Suprapubic skin (tissue), 4 donors: Measurements from ENCODE around the gene C19orf25. TPM values are rescaled to one million over a fixed set of nuclear protein-coding genes. Genes with fewer than 3 reads are reported as not detected.

Experiments
- DNase-seq, 2 donors: peaks; one replicate each; pipeline ENCODE4 v3.0.0-alpha.2; 2019; ENCODE audit warnings: low spot score in 2 of 2
- H3K27ac ChIP-seq: fragments of 200-600 bp; sonication (generic); one replicate; pipeline ENCODE4 v1.5.1; 2019
- H3K27me3 ChIP-seq: fragments of 200-600 bp; sonication (generic); one replicate; pipeline ENCODE4 v1.5.1; 2019
- H3K36me3 ChIP-seq: fragments of 200-600 bp; sonication (generic); one replicate; pipeline ENCODE4 v1.5.1; 2019
- H3K4me1 ChIP-seq: fragments of 200-600 bp; sonication (generic); one replicate; pipeline ENCODE4 v1.5.1; 2019
- H3K4me3 ChIP-seq: fragments of 200-600 bp; sonication (generic); one replicate; pipeline ENCODE4 v1.5.1; 2019; ENCODE audit warnings: mild to moderate bottlenecking
- H3K9me3 ChIP-seq: fragments of 200-600 bp; sonication (generic); one replicate; pipeline ENCODE4 v1.5.1; 2019
- EP300 ChIP-seq: sonication (generic); formaldehyde crosslinking; IDR thresholded peaks from one replicate; pipeline ENCODE4 v1.6.1; 2017; ENCODE audit warnings: antibody characterized with exemption
- POLR2A ChIP-seq, 2 donors: fragments of 450-650 bp; IDR thresholded peaks; one replicate each; pipeline ENCODE4 v1.6.1; 2017; ENCODE audit warnings: antibody characterized with exemption in 2 of 2, mild to moderate bottlenecking in 2 of 2, moderate library complexity in 2 of 2
- POLR2AphosphoS5 ChIP-seq, 3 donors: sonication (generic); formaldehyde crosslinking; IDR thresholded peaks; one replicate each; pipeline ENCODE4 v1.6.1; 2017; ENCODE audit warnings: antibody characterized with exemption in 3 of 3
- WGBS: methylation state at CpG from one replicate; pipeline ENCODE4 v1.1.5; 2018; 5-methylcytosine and 5-hydroxymethylcytosine counted together
- total RNA-seq, 4 donors: library from RNA; depleted of rRNA; stranded (reverse); fragments of >200 nt; gene quantifications; one replicate each; pipeline ENCODE4 v1.1.0, GENCODE V29; 2016
- TF ChIP-seq, protein P1 (sequence below), 2 donors: fragments of 200-600 bp in 1 of 2; fragments of 450-650 bp in 1 of 2; sonication (generic) in 1 of 2; IDR thresholded peaks; one replicate each; pipeline ENCODE4 v1.5.1; 2016 to 2019; ENCODE audit warnings: antibody characterized with exemption in 2 of 2, mild to moderate bottlenecking in 1 of 2, moderate library complexity in 1 of 2

C19orf25 gene
- total RNA-seq, 4 donors from 2014 or later: 25.1 to 41.2 (median 36.4) TPM

DNA sequence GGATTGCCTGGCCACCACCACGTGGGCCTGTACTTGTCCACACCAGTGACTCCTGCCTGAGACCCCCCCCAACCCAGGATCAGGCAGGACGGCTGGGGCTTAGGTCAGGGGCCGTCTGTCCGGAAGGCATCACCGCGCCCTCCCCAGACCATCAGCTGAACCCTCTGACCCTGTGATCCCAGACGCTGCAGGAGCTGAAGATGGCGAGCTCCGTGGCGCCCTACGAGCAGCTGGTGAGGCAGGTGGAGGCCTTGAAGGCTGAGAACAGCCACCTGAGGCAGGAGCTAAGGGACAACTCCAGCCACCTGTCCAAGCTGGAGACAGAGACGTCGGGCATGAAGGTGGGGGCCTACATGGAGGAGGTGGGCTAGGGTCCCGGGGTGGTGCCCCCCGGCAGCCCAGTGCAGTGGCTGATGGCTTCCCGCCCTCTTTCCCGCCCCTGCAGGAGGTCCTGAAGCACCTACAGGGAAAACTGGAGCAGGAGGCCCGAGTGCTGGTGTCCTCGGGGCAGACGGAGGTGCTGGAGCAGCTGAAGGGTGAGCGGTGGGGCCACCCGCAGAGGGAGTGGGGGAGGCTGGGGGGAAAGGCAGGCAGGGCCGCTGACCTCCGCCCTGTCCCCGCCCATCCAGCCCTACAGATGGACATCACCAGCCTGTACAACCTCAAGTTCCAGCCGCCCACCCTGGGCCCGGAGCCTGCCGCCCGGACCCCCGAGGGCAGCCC lies 26.1 kb downstream of the C19orf25 start:
- no CpG with 5 or more reads among the region's 30 CpGs for WGBS
- H3K36me3 ChIP-seq: no peaks in the 10 kb centered on the region
- H3K4me3 ChIP-seq: no peak overlapping the region
- H3K9me3 ChIP-seq: no peaks in the 10 kb centered on the region
- TF ChIP-seq, protein P1, sequence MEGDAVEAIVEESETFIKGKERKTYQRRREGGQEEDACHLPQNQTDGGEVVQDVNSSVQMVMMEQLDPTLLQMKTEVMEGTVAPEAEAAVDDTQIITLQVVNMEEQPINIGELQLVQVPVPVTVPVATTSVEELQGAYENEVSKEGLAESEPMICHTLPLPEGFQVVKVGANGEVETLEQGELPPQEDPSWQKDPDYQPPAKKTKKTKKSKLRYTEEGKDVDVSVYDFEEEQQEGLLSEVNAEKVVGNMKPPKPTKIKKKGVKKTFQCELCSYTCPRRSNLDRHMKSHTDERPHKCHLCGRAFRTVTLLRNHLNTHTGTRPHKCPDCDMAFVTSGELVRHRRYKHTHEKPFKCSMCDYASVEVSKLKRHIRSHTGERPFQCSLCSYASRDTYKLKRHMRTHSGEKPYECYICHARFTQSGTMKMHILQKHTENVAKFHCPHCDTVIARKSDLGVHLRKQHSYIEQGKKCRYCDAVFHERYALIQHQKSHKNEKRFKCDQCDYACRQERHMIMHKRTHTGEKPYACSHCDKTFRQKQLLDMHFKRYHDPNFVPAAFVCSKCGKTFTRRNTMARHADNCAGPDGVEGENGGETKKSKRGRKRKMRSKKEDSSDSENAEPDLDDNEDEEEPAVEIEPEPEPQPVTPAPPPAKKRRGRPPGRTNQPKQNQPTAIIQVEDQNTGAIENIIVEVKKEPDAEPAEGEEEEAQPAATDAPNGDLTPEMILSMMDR (IDR thresholded peaks at IDR 0.05): no peak
- TF ChIP-seq POLR2A (IDR thresholded peaks at IDR 0.05): no peak
- TF ChIP-seq EP300: no peak
- no peak for TF ChIP-seq POLR2AphosphoS5 (IDR thresholded peaks at IDR 0.05)
- H3K27me3 ChIP-seq: peaks cover 89% of the 10 kb centered on the region
- peaks cover 49% of the 10 kb centered on the region for H3K4me1 ChIP-seq
- H3K27ac ChIP-seq: no peak overlapping the region
- no peak for DNase-seq

DNA sequence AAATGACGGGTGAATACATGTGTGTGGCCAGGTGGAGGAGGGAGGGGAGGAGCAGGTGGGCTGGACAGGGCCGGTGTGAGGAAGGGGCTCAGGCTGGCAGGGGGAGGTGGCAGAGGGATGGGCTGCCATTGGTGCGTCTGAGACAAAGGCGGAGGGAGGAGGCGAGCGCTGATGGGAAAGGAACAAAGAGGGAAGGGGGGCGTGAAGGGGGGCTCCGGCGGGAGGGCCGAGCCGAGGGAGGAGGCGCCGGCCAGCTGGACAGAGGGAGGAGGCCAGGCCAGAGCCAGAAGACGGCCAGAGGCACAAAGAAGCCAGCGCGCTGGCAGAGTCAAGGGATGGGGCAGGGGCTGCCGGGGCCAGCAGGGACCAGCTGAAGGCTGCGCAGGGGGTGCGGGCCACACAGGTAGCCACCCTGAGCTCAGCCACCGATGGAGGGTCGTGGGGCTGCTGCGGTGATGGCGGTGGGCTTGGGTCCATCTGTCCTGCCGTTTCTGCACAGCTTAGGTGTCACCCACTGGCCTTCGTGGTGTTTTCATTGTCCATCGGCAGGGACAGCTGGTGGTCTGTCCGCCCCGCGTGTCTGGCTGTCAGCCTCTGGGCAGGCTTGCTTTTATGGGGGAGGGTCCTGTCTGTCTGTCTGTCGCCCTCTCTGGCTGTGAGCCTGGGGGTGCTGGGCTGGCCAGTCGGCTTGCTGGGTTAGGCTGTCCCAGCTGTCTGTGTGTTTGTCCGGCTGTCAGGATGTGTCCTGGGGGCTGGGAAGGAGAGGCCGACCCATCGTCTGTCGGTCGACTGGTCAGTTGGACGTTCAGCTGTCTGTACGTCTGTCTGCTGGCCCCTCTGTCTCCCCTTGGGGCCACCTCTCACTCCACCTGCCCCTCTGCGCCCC lies 26.9 kb downstream of the C19orf25 start:
- no peak overlapping the region for H3K4me3 ChIP-seq
- TF ChIP-seq, protein P1 (IDR thresholded peaks at IDR 0.05): no peak
- TF ChIP-seq EP300 (no peak), POLR2AphosphoS5 (IDR thresholded peaks at IDR 0.05) (no peak), POLR2A (IDR thresholded peaks at IDR 0.05) (no peak)
- no peak overlapping the region for H3K27ac ChIP-seq
- H3K27me3 ChIP-seq: peaks cover 89% of the 10 kb centered on the region
- H3K36me3 ChIP-seq: no peaks in the 10 kb centered on the region
- peaks cover 46% of the 10 kb centered on the region for H3K4me1 ChIP-seq
- no peak for DNase-seq
- 23% methylated on average over 25 of the region's 39 CpGs for WGBS
- H3K9me3 ChIP-seq: no peaks in the 10 kb centered on the region

DNA sequence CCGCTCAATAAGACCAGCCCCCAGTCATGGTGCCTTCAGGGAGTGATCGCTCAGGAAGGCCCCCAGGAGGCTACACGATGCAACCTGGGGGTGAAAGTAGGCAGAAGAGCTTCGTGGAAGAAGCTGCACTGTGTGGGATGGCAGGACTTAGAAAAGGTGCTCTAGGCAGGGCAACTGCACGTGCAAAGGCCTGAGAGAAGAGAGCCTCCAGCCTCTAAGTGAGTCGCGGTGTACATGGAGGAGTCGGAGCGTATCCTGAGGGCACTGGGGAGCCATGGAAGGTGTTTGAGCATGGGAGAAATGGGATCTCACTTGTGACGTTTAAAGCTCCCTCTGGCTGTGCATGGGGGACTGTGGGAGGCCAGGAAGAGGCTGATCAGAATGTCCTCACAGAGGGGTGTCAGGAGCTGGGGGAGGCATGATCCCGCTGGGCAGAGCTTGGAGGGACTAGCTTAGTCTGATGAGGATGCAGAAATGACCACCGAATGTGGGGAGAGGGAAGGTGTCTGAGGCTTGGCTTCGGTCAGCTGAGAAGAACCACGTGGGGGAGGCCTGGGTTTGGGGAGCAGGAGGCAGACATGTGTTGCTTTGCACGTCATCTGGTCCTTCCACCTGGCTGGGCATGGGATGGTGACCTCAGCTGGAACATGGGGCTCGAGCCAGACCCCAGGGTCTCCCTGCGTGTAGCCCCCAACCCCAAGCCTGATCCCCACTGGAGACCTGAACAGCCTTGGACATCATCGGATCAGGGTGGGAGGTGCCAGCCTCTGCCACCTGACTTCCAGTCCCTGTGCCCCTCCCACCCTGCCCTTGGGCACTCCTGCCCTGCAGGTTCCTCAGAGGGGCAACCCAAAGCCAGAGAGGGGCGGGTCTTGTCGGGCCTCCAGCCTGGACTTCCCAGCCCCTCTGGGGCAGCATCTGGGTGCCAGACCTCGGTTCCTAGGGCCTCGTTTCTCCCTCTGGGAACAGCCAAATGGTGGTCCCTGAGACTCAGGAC lies 28.0 kb downstream of the C19orf25 start:
- TF ChIP-seq POLR2AphosphoS5 (IDR thresholded peaks at IDR 0.05): no peak
- Histone ChIP-seq H3K4me1 (peaks cover 46% of the 10 kb centered on the region), H3K4me3 (no peak overlapping the region), H3K27me3 (peaks cover 89% of the 10 kb centered on the region), H3K9me3 (no peaks in the 10 kb centered on the region), H3K36me3 (no peaks in the 10 kb centered on the region), H3K27ac (no peak overlapping the region)
- DNase-seq: no peak
- 56% methylated on average over 17 of the region's 22 CpGs for WGBS

DNA sequence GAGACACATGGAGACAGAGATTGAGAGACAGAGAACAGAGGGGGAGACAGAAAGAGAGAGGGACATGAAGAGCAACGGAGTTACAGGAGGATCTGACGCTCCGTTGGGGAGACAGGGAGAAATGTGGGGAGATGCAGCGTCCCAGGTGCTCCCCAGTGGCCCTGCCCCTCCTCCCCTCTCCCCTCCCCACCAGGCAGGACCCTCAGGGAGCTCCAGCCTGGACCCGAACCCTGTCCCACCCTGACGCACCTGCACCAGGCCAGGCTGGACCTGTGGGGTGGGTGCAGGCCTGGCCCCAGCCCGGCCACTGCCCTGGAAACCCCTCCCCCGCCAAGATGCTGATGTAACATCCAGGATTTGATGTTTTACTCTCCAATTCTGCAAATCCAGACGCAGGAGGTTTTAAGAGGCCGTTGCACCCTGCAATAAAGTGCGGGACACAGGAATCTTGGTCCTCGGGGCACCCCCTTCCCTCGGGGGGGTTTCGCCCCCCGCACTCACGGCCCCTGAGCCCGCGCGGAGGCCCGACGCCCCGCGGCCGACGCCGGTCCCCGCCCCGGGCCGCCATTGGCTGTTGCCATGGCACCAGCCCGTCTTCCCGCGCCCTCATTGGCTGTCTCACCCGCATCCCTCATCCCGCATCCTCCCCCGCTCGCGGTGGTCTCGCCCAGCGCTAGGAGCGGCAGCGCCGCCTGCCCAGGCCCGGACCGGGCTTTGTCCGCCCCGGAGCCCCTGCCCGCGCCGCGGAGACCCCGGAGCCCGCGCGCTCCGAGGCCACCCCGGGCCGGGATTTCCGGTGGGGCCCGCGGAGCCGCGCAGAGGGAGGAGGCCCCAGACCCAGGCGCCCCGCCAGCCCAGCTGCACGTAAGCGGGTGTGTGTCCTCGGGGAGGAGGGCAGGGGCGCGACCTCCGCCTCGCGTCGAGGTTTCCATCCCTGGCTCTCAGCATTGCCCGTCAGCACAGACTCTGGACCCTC lies 29.3 kb downstream of the C19orf25 start, which contains the start of gene APC2:
TSS of gene APC2 (plus strand) at position 655 of the 976 bp plus-strand sequence. CDS start 2,881 bp downstream, outside the sequence.
- Histone ChIP-seq H3K4me3 (no peak within 1 kb of the TSS), H3K27me3 (peaks cover 88% of the 10 kb centered on the region), H3K27ac (no peak within 1 kb of the TSS), H3K9me3 (no peaks in the 10 kb centered on the region), H3K36me3 (no peaks in the 10 kb centered on the region), H3K4me1 (peaks cover 48% of the 10 kb centered on the region)
- 27% methylated on average over 7 of the region's 74 CpGs for WGBS
- no peak for TF ChIP-seq EP300
- TF ChIP-seq, protein P1 (IDR thresholded peaks at IDR 0.05): no peak
- TF ChIP-seq POLR2A (IDR thresholded peaks at IDR 0.05): no peak
- TF ChIP-seq POLR2AphosphoS5 (IDR thresholded peaks at IDR 0.05): no peak
- DNase-seq: no peak
